ENCODE results near the gene RHAG.

RHAG gene

GRCh38 chr6:49563006-49563886 is 73.4 kb downstream of the RHAG start:
- no peak for DNase-seq

- DNase-seq = no peak
Observed at GRCh38 chr6:49558238-49558637, 78.4 kb downstream of the RHAG start.

DNA sequence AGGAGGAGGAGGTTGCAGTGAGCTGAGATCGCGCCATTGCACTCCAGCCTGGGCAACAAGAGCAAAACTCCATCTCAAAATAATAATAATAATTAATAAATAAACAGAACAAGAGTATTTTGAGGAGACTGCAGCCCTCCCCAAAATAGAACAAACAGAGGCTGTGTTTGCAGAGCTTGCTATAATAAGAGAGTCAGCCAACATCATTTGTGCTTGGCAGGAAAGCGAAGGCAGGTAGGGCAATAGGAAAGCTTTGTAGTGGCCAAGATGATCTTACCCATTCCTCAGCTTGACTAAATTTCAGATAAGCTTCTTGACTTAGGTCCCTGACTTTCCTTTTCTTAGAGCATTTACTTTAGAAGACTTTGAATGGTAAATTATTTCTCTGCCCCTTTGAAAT is 79.5 kb downstream of the RHAG start:
- DNase-seq = no peak

- no peak for DNase-seq
Observed at GRCh38 chr6:49556429-49556837, 80.2 kb downstream of the RHAG start.

- no peak for DNase-seq
Observed at GRCh38 chr6:49555951-49556350, 80.7 kb downstream of the RHAG start.

Measured in NCI-H2107 (cell line).